NCI-H2227 treated with DMSO at 0.1 percent for 48 hours (cell line): ENCODE measurements around the gene FOXJ3.

Experiments used
- DNase-seq: peaks from one replicate; lab custom pipeline; 2025; lab: John Stamatoyannopoulos, UW

The FOXJ3 gene

GRCh38 chr1:42143896-42144710 is 190.9 kb downstream of the FOXJ3 start:
- DNase-seq = no peak

- no peak for DNase-seq
Measured at GRCh38 chr1:42142894-42143675, 191.9 kb downstream of the FOXJ3 start.

GRCh38 chr1:42141978-42142377 is 193.1 kb downstream of the FOXJ3 start:
- DNase-seq = no peak

GRCh38 chr1:42140191-42140590 is 194.8 kb downstream of the FOXJ3 start:
- DNase-seq = no peak

- DNase-seq = no peak
Measured at GRCh38 chr1:42139444-42139843, 195.6 kb downstream of the FOXJ3 start.

- DNase-seq = no peak
Measured at GRCh38 chr1:42138586-42138985, 196.4 kb downstream of the FOXJ3 start.

- no peak for DNase-seq
Measured at GRCh38 chr1:42137766-42138165, 197.3 kb downstream of the FOXJ3 start.

GRCh38 chr1:42136466-42136865 is 198.6 kb downstream of the FOXJ3 start:
- no peak for DNase-seq

GRCh38 chr1:42135426-42135825 is 199.6 kb downstream of the FOXJ3 start:
- no peak for DNase-seq

GRCh38 chr1:42133809-42134526 is 201.1 kb downstream of the FOXJ3 start:
- DNase-seq = no peak

- DNase-seq = no peak
Measured at GRCh38 chr1:42133390-42133789, 201.6 kb downstream of the FOXJ3 start.

- DNase-seq = no peak
Measured at GRCh38 chr1:42130061-42130660, 204.9 kb downstream of the FOXJ3 start.

- DNase-seq = no peak
Measured at GRCh38 chr1:42128964-42129363, 206.1 kb downstream of the FOXJ3 start.

- DNase-seq = no peak
Measured at GRCh38 chr1:42128499-42128898, 206.5 kb downstream of the FOXJ3 start.

- no peak for DNase-seq
Measured at GRCh38 chr1:42127767-42128166, 207.3 kb downstream of the FOXJ3 start.
